Activated CD4-positive, alpha-beta T cell treated with anti-CD3 and anti-CD28 coated beads, Interleukin-2, amount 10 ng/mL, durations not matched to agents 7 days and 5 days (primary cell): Measurements from ENCODE around the gene CHST6. TPM values are rescaled to one million over a fixed set of nuclear protein-coding genes. Genes with fewer than 3 reads are reported as not detected.
"Not testable (repeated sequence)": the region's sequence is repeated elsewhere in the genome, so short reads cannot be mapped to it uniquely, and the experiment has no call there.

Experiments used
- CTCF ChIA-PET: fragments of 350-600 bp; sonication (Branson Sonifier 250); formaldehyde crosslinking; loops from one replicate; lab custom pipeline; 2021; ENCODE audit warnings: antibody characterized with exemption; lab: Charles Lee
- POLR2A ChIA-PET: fragments of 350-600 bp; sonication (Branson Sonifier 250); formaldehyde crosslinking; loops from one replicate; lab custom pipeline; 2021; ENCODE audit warnings: antibody characterized with exemption; lab: Charles Lee
- DNase-seq: peaks from one replicate; pipeline ENCODE4 v3.0.0-alpha.2; 2020
- H3K27ac Mint-ChIP-seq: one replicate; pipeline ENCODE4 v1.8.0; 2021; ENCODE audit warnings: mild to moderate bottlenecking, moderate library complexity, mixed read lengths
- H3K27me3 Mint-ChIP-seq: one replicate; pipeline ENCODE4 v1.8.0; 2021; ENCODE audit warnings: mixed read lengths
- H3K36me3 Mint-ChIP-seq: one replicate; pipeline ENCODE4 v1.8.0; 2021; ENCODE audit warnings: low read depth, mixed read lengths
- H3K4me1 Mint-ChIP-seq: one replicate; pipeline ENCODE4 v1.8.0; 2021; ENCODE audit warnings: mixed read lengths
- H3K4me3 Mint-ChIP-seq: one replicate; pipeline ENCODE4 v1.8.0; 2021; ENCODE audit warnings: mild to moderate bottlenecking, moderate library complexity, mixed read lengths
- H3K9me3 Mint-ChIP-seq: one replicate; pipeline ENCODE4 v1.8.0; 2021; ENCODE audit warnings: mixed read lengths
- total RNA-seq, 2 experiments: library from RNA; stranded (reverse); gene quantifications; one replicate each; pipeline ENCODE4 v1.2.3, GENCODE V29; 2021

The CHST6 gene
- total RNA-seq, 2 experiments from 2014 or later, result not detected

- H3K4me3 Mint-ChIP-seq, result no peak overlapping the region
- H3K27ac Mint-ChIP-seq, result no peak overlapping the region
- peaks cover 1% of the 10 kb centered on the region for H3K4me1 Mint-ChIP-seq
- ChIA-PET CTCF (interaction anchor here (1.3 to 1.6 kb wide), 2 partner anchors 9 to 19 kb away, joined by 3 read pairs; no protein-coding TSS in a partner anchor), POLR2A (no interaction called here)
- peaks cover 12% of the 10 kb centered on the region for H3K36me3 Mint-ChIP-seq
- no peaks in the 10 kb centered on the region for H3K9me3 Mint-ChIP-seq
- no peaks in the 10 kb centered on the region for H3K27me3 Mint-ChIP-seq
- no peak for DNase-seq
Measured at GRCh38 chr16:75446416-75446815, 48.8 kb downstream of the CHST6 start.

GRCh38 chr16:75445298-75445697 is 49.9 kb downstream of the CHST6 start:
- no peak overlapping the region for H3K4me3 Mint-ChIP-seq
- DNase-seq, result no peak
- CTCF ChIA-PET, result interaction anchor here (0.7 to 2.0 kb wide), 3 partner anchors 12 to 21 kb away, joined by 3 to 9 read pairs (median 4); partner anchors contain the start of gene CFDP1

GRCh38 chr16:75443298-75443697 is 51.9 kb downstream of the CHST6 start:
- ChIA-PET CTCF (interaction anchor here (1.1 to 2.0 kb wide), 2 partner anchors 10 to 32 kb away, joined by 3 to 9 read pairs; partner anchors contain the start of gene CFDP1), POLR2A (interaction anchor here (0.6 kb wide), 1 partner anchor 48 kb away, joined by 4 read pairs; no protein-coding TSS in a partner anchor)
- Mint-ChIP-seq H3K4me1 (no peaks in the 10 kb centered on the region), H3K9me3 (no peaks in the 10 kb centered on the region), H3K27ac (no peak overlapping the region), H3K4me3 (no peak overlapping the region), H3K36me3 (no peaks in the 10 kb centered on the region), H3K27me3 (no peaks in the 10 kb centered on the region)
- no peak for DNase-seq

More at GRCh38 chr16:75445298-75445697, 49.9 kb downstream of the CHST6 start:
- H3K27ac Mint-ChIP-seq, result no peak overlapping the region
- H3K27me3 Mint-ChIP-seq, result no peaks in the 10 kb centered on the region
- POLR2A ChIA-PET, result no interaction called here
- H3K9me3 Mint-ChIP-seq, result no peaks in the 10 kb centered on the region
- peaks cover 1% of the 10 kb centered on the region for H3K4me1 Mint-ChIP-seq
- H3K36me3 Mint-ChIP-seq, result peaks cover 6% of the 10 kb centered on the region

- H3K4me3 Mint-ChIP-seq, result peak overlapping the region; percentile 90
- peaks cover 39% of the 10 kb centered on the region for H3K4me1 Mint-ChIP-seq
- CTCF ChIA-PET, result interaction anchor here (0.6 to 2.4 kb wide), 8 partner anchors 11 to 235 kb away, joined by 3 to 9 read pairs (median 3); no protein-coding TSS in a partner anchor
- POLR2A ChIA-PET, result interaction anchor here (0.6 kb wide), 1 partner anchor 22 kb away, joined by 3 read pairs; no protein-coding TSS in a partner anchor
- H3K36me3 Mint-ChIP-seq, result peaks cover 11% of the 10 kb centered on the region
- peak; percentile 82 for DNase-seq
- peak overlapping the region; percentile 99 for H3K27ac Mint-ChIP-seq
- no peaks in the 10 kb centered on the region for H3K9me3 Mint-ChIP-seq
- no peaks in the 10 kb centered on the region for H3K27me3 Mint-ChIP-seq
Measured at GRCh38 chr16:75433732-75434413, 61.4 kb downstream of the CHST6 start.

GRCh38 chr16:75432828-75433731 is 62.2 kb downstream of the CHST6 start, which contains the start of gene CFDP1:
TSS of gene CFDP1 (minus strand) at chr16:75433503. CDS start at chr16:75433352, 151 bp downstream.
- Mint-ChIP-seq H3K27ac (peak within 1 kb of the TSS; percentile 99), H3K4me3 (peak within 1 kb of the TSS; percentile 90), H3K4me1 (peaks cover 41% of the 10 kb centered on the region), H3K9me3 (no peaks in the 10 kb centered on the region), H3K27me3 (no peaks in the 10 kb centered on the region), H3K36me3 (peaks cover 11% of the 10 kb centered on the region)
- ChIA-PET POLR2A (no interaction called here), CTCF (interaction anchor here (0.6 to 2.4 kb wide), 6 partner anchors 11 to 234 kb away, joined by 3 to 9 read pairs (median 4); no protein-coding TSS in a partner anchor)
- peak; percentile 97 for DNase-seq

GRCh38 chr16:75429621-75430403 is 65.4 kb downstream of the CHST6 start:
- Mint-ChIP-seq H3K4me3 (no peak overlapping the region), H3K27me3 (no peaks in the 10 kb centered on the region), H3K27ac (peak overlapping the region; percentile 36), H3K36me3 (peaks cover 13% of the 10 kb centered on the region), H3K9me3 (no peaks in the 10 kb centered on the region), H3K4me1 (peaks cover 48% of the 10 kb centered on the region)
- no peak for DNase-seq
- POLR2A ChIA-PET, result no interaction called here
- CTCF ChIA-PET, result interaction anchor here (0.6 to 2.0 kb wide), 5 partner anchors 9 to 35 kb away, joined by 3 to 6 read pairs (median 4); partner anchors contain the start of gene TMEM170A

GRCh38 chr16:75426524-75426923 is 68.7 kb downstream of the CHST6 start:
- H3K27me3 Mint-ChIP-seq, CTCF ChIA-PET, H3K27ac Mint-ChIP-seq, POLR2A ChIA-PET, H3K36me3 Mint-ChIP-seq, H3K4me3 Mint-ChIP-seq, H3K9me3 Mint-ChIP-seq, DNase-seq: not testable (repeated sequence)
- H3K4me1 Mint-ChIP-seq, result peaks cover 33% of the 10 kb centered on the region

- peaks cover 29% of the 10 kb centered on the region for H3K4me1 Mint-ChIP-seq
- H3K4me3 Mint-ChIP-seq, DNase-seq, H3K27ac Mint-ChIP-seq, H3K36me3 Mint-ChIP-seq, H3K27me3 Mint-ChIP-seq, POLR2A ChIA-PET, H3K9me3 Mint-ChIP-seq: not testable (repeated sequence)
- CTCF ChIA-PET, result interaction anchor here (0.8 kb wide), 1 partner anchor 21 kb away, joined by 4 read pairs; no protein-coding TSS in a partner anchor
Measured at GRCh38 chr16:75424105-75424762, 71.0 kb downstream of the CHST6 start.

- no peak for DNase-seq
- Mint-ChIP-seq H3K9me3 (no peaks in the 10 kb centered on the region), H3K27me3 (no peaks in the 10 kb centered on the region), H3K27ac (no peak overlapping the region), H3K4me3 (no peak overlapping the region), H3K36me3 (peaks cover 1% of the 10 kb centered on the region), H3K4me1 (peaks cover 26% of the 10 kb centered on the region)
- CTCF ChIA-PET, result interaction anchor here (0.8 kb wide), 1 partner anchor 21 kb away, joined by 4 read pairs; no protein-coding TSS in a partner anchor
- POLR2A ChIA-PET, result no interaction called here
Measured at GRCh38 chr16:75423723-75424104, 71.5 kb downstream of the CHST6 start.
